ENCODE data around the gene TUG1.

Gene TUG1

DNA sequence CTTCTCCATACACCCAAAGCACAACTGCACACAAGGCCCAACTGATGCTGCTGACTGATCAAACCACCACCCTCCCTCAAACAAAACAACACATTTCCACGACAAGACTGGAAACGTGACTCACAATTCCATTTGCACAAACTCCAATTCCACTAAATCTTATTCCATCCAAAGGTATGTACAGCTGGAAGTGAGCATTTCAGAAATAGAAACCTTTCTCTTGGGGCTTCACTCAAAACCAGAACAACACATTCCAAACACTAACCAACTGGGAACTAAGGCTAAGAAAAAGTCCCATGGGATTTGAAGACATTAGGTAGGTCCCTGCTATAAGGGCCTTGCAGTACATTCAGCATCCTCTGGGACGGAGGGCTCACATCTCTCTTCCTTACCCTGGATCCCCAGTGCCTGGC lies 20.1 kb upstream of the TUG1 start:
- no peak for DNase-seq

- no peak for DNase-seq
Measured at GRCh38 chr22:30949934-30950660, 19.0 kb upstream of the TUG1 start.

- no peak for DNase-seq
Measured at GRCh38 chr22:30953206-30953605, 15.9 kb upstream of the TUG1 start.

DNA sequence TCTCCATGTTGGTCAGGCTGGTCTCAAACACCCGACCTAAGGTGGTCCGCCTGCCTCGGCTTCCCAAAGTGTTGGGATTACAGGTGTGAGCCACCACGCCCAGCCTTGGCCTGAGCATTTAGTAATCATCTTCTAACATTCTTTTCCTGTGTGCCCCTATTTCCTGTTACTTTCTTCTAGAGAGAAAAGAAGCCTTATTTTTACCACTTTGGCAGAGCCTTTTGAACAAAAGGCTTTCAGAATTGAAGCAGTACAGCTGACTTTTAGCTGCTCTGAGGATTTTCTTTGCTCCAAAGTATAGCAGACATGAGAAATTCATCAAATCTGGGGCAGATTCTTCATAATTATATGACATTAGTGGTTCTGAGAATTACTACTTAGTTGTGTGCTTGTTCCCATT lies 13.9 kb upstream of the TUG1 start:
- DNase-seq: no peak

DNA sequence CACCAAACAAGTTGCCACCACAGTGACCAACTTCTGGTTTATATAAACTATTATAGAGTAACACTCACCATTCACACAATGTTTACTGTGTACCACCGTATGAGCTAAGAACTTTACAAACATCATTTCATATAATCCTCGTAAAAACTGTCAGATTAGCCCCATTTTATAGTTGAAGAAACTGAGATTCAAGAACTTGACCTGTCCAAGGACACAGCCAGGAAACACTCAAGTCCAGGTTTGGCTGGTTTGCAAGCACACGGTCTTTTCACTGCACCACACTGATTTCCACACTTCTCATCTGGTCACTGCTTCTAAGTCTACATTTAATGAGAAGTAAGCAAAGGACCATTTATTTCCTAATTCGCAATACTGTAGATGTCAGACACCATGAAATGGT lies 4.2 kb upstream of the TUG1 start:
- no peak for DNase-seq

DNA sequence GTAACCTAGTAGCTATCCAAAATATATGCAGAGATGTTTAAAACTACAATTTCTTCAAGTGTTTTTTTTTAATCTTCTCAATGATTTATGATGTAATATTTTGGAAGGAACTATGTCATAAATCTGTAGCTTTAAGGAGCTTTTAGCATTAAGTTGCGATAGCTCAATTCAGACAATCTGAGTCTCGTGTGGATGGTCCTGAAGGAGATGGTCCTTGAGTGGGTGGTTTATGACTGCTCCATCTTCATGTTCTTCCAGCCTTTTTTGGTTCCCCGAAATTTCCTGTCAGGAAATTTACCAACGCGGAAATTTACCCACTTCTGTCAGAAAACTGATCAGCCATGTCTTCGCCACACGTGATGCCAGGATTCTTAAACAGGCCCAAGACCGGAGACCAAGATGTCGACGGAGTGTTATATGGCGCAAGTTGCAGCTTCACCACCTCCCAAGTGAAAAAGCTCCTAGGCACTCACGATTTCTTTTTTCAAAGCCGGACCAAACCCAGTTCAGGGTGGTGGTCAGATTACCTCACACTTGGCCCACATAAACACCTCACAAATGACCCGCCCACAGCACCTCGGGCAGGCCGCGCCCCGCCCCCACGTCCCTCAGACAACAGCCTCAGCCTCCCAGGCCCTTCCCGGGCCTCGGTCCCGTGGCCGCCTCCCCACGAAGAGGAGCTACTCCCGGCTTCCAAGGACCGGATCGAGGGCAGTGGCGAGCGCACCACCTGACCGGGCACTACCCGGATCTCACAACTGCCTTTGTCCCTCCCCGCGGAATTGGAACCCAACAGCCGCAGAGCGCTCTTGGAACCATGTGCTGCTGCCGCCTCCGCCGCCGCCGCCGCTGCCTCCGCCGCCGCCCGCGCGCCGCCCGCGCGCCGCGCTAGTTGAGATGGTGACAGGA lies 796 bp upstream of the TUG1 start, which contains the start of gene MORC2:
Gene MORC2, minus strand, starts transcription at position 760 of the 909 bp plus-strand sequence. CDS start 885 bp downstream, outside the sequence.
- peak; percentile 56 for DNase-seq

GRCh38 chr22:30969532-30970355 lies 679 bp downstream of the TUG1 start:
- peak; percentile 17 for DNase-seq

DNA sequence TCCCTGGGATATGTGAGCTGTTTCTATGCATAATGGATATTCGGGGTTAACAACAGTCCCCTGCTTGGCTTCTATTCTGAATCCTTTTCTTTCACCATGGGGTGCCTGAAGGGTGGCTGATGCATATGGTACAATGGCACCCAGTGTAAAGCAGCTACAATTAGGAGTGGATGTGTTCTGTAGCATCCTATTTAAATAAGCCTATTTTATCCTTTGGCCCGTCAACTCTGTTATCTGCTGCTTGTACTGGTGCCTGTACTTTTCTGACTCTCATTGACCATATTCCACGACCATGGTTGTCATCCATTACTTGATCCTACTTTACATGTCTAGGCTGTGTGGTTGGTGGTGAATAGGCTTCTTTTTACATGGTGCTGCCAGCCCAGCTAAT lies 1.3 kb downstream of the TUG1 start:
- no peak for DNase-seq

DNA sequence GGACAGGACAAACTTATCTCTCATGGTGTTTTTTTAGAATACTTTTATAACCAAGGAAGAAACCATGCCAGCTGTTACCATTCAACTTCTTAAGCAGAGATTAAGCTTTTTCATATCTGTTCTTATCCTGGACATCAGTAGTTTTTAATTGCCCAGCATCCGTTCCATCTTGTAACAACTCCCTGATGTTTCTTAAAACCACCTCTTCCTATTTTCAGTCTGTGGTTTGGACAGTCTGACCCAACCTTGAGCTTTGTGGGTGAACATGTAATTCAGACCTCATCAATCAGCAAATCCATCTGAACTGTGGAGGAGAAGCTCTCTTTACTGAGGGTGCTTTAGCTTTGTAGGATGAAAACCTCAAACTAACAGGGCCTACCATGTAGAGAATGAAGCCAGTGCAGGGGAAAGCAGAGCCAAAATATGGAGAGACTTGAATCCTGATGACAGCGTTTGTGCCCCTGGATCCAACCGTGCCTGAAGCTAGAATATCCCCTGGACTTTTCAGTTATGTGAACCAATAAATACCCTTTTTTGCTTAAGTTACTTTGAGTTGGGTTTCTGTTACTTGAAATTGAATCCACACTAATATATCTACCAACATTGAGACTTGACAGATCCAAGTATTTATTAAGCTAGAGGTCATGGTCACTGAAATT lies 9.4 kb downstream of the TUG1 start:
- no peak for DNase-seq

DNA sequence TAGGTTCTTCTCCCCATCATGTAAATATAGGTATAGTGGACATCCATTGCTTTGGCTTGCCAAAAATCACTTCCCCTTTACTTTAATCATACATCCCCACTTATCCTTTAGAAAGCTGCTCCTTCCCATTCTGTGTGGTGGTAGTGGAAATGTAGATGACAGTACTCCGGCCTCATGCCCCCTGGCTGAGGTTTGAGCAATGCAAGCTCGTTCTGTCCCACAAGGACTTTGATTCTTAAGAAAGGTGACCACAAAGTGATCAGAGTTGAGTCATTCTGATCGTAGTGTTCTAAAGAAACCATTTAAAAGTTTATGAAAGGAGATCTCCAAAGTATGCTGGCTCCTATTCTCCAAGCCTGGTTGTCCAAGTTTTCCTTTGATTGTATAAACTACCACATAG lies 10.9 kb downstream of the TUG1 start:
- DNase-seq: no peak

- DNase-seq: no peak
Measured at GRCh38 chr22:30982512-30982911, 13.4 kb downstream of the TUG1 start.

DNA sequence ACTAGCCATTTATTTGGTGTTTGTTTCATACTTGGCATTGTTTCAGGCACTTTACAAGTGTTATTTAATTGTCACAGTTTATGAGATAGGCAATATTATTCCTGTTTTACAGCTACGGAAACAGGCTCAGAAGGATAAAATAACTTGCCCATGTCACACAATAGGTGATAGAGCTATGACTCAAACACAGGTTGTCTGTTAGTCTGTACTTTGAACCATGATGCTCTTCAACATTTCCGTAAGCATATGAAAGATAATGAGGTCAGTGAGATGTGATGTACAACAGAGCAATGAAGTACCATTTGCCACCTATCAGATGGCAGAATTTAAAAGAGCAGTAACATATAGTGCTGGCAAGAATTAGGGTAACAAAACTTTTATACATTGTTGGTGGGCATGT lies 15.3 kb downstream of the TUG1 start:
- no peak for DNase-seq

GRCh38 chr22:30985561-30986208 lies 16.6 kb downstream of the TUG1 start:
- DNase-seq: no peak

DNA sequence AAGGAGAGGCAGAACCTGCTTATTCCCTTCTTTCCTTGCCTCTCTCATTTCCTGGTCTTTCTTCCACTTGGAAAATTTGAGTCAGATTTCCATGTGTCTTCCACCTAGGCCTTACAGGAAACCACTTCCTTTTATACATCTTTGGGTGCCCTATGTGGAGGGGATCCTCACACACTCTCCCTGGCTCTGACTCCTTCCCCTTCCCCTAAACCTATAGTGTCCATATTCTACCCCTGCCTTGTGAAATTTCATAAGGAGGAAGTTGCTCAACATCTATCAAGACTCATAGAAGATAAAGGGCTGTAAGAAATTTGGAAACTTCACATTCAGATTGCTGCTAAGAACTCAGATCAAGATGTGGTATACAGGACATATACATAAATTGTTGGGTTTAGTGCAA lies 20.4 kb downstream of the TUG1 start:
- no peak for DNase-seq

- DNase-seq: no peak
Measured at GRCh38 chr22:30990690-30991089, 21.6 kb downstream of the TUG1 start.

DNA sequence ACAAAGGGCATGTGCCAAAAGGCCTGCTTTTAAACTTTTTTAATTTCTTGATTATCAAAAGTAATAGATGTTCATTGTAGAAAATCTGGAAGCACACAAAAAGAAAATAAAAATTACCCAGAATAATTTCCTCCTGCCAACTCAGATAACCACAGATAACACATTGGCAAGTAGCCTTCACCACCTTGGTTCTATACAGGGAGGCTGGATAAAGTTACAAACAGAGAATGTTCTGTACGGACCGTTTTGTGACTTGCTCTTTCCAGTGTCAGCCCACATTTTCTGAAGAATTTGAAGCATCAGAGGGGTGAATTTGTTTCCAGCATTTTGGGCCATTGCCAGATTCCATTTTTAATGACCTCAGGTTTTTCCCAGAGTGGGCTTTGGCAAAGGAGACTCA lies 23.5 kb downstream of the TUG1 start:
- DNase-seq: no peak

DNA sequence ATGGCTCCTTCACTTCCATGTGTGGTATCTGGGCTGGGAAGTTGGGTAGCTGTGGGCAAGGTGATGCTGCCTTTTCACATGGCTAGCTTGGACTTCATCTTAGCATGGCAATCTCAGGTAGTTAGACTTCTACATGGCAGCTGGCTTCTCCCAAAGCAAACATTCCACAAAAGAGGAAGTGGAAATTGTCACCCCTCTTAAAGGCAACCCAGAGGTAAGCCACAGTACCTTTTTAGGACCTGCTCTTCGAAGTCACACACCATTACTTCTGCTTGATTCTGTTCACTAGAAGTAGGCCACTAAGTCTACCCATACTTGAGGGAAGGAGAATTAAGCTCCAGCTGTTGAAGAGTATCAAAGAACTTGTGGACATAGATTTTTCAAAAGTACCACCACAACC lies 25.9 kb downstream of the TUG1 start:
- no peak for DNase-seq

DNA sequence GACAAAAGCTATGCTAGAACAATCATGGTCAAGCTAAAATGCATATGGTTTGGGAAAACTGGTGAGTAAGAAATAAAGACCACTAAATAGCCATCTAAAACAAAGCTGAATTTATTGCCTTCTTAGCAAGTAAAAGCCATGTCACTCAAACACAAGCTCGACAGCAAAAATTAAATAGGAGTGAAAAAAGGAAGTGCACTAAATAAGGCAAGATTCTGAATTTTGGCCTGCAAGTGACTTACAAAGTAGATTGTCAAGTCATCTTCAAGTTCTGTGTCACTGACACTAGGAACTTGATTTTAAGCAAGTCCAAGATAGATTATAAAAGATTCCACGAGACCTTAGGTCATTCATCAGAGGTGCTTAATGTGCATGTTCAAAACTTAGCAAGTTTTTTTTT lies 27.4 kb downstream of the TUG1 start:
- no peak for DNase-seq

- no peak for DNase-seq
Measured at GRCh38 chr22:30998329-30998728, 29.3 kb downstream of the TUG1 start.

DNA sequence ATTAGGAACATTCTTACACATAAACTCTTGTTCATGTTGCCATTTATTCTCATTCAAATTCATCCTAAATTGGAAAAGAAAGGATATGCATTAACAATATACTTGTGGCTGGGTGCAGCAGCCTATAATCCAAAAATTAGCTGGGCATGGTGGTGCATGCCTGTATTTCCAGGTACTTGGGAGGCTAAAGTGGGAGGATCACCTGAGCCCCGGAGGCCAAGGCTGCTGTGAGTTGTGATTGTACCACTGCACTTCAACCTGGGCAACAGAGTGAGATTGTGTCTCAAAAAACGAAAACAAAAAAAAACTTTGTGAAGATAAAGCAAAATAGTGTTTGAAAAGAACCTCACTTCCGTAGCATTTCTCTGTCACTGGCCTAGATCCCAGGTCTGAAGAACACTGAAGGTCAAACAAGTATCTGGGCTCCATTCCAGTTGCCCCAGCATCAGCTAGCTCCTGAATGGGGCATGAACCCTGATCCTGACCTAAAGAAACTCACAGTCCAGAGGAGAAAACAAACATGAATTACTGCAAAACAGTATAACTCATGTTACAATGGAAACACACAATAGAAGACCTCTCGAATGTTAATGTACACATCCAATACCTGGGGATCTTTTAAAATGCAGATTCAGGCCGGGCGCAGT lies 32.2 kb downstream of the TUG1 start:
- no peak for DNase-seq

GRCh38 chr22:31005535-31005934 lies 36.5 kb downstream of the TUG1 start:
- no peak for DNase-seq
